Right ventricle myocardium superior (tissue), 1 donor: ENCODE data around the gene NEK11. TPM values are rescaled to one million over a fixed set of nuclear protein-coding genes. Genes with fewer than 3 reads are reported as not detected.
"Not testable (repeated sequence)": the region's sequence is repeated elsewhere in the genome, so short reads cannot be mapped to it uniquely, and the experiment has no call there.

ENCODE experiments used
- ATAC-seq: fragments of 200-7000 bp; cut with Tn5 transposase; one replicate; pipeline ENCODE4 v1.9.1; 2020; ENCODE audit warnings: mild to moderate bottlenecking; ENCODE audit not compliant: poor library complexity
- DNase-seq: peaks from one replicate; pipeline ENCODE4 v3.0.0-alpha.2; 2020
- intact Hi-C: fragments of 100-400 bp; cut with DNase I; formaldehyde crosslinking; loops from one replicate; pipeline ENCODE4 v1.11.2; 2022
- total RNA-seq: library from RNA; stranded (reverse); fragmentation: NEBNext Ultra II Directional; extraction: Animal tissue kit (Norgen Biotek cat#: 25700); gene quantifications from one replicate; pipeline ENCODE4 v1.2.1, GENCODE V29; 2021
- donor health status: DM: no; HTN: yes; CAD: no; lungs with severe emphysema.

Gene NEK11
- total RNA-seq, 1 donor from 2014 or later: 1.3 TPM

DNA sequence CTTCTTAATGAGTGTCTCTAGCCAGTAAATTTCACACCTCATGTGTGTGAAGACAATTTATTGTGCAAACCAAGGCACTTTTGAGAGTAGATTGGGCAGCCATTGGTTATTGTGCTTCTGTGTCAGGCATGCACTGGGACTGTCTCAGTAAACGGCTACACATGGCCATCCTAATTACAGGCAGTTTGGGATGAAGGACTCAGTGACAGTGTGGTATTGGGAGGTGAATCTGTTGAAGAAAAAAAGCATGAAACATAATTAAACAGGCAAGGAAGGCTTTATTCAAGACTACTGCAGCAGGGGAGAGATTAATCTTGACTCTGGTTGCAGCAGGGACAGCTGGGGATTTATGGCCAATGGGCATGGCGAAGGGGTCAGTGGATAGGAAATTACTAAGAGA, 297.1 kb downstream of the NEK11 start:
- intact Hi-C loops: no loop called here
- no peak for ATAC-seq

DNA sequence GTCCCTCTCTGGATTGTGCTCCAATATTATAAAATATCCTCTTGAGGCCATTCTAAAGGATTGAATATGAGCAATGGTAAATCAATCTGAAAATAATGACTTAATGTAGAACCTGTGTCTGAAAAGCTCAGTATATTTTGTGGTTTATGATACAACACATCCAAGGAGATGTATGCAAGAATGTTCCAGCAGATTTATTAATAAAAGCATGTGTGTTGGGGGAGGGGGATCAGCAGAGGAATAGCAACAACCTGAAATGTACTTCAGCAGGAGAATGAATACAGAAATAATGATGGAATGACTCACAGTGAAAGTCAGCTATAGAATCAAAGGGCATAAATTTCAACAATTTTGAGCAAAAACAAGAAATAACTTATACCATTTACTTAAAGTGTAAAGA, 298.2 kb downstream of the NEK11 start:
- intact Hi-C loops: no loop called here
- ATAC-seq (no peak), DNase-seq (no peak)

More for the DNA sequence above, 297.1 kb downstream of the NEK11 start:
- no peak for DNase-seq

DNA sequence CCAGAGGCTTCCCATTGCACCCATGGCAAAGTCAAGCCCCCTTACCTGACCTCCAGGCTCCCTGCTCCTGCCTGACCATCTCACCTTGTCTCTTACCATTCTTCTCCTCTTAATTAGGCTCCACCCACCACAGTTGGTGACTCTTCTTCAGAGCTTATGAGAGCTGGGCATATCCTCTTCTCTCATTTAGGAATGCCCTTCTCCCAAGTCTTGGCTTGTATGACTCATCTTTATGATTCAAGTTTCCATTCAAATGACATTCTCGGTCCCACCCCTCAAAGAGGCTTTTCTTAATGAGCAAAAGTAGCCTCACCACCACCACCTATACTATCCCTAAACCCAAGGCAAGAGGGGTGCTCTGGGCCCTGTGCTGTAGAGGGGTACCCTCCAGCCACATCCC, 299.6 kb downstream of the NEK11 start:
- ATAC-seq: no peak
- no peak for DNase-seq
- intact Hi-C loops: no loop called here

GRCh38 chr3:131328721-131329120, 302.0 kb downstream of the NEK11 start:
- intact Hi-C loops: no loop called here
- DNase-seq (no peak), ATAC-seq (no peak)

DNA sequence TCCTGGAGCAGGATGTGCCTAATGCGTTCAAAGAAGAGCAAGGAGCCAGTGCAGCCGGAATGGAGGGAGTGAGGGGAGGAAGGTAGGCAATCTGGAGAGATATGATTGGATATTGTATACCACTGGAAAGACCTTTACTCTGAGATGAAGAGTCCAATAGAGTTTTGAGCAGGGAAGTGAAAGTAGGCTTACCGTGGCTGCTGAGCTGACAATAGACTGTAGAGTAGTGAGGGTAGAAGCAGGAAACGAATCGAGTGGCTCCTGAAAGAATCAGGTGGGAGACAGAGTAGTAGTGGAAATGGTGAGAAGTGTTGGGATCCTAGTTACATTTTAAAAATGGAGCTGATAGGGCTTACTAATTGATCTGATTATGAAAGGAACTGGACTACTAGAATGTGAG, 303.1 kb downstream of the NEK11 start:
- DNase-seq (no peak), ATAC-seq (no peak)
- intact Hi-C loops: no loop called here

DNA sequence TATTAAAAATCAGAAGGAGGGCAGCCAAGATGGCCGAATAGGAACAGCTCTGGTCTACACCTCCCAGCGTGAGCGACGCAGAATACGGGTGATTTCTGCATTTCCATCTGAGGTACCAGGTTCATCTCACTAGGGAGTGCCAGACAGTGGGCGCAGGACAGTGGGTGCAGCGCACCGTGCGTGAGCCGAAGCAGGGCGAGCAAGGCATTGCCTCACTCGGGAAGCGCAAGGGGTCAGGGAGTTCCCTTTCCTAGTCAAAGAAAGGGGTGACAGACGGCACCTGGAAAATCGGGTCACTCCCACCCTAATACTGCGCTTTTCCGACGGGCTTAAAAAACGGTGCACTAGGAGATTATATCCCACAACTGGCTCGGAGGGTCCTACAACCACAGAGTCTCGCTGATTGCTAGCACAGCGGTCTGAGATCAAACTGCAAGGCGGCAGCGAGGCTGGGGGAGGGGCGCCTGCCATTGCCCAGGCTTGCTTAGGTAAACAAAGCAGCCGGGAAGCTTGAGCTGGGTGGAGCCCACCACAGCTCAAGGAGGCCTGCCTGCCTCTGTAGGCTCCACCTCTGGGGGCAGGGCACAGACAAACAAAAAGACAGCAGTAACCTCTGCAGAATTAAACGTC, 304.9 kb downstream of the NEK11 start:
- ATAC-seq, DNase-seq, intact Hi-C loops: not testable (repeated sequence)

- DNase-seq: no peak
- ATAC-seq: no peak
- intact Hi-C loops: no loop called here
Observed at GRCh38 chr3:131338948-131339640, 312.4 kb downstream of the NEK11 start.

- ATAC-seq (no peak), DNase-seq (no peak)
- intact Hi-C loops: no loop called here
Observed at GRCh38 chr3:131341761-131342160, 315.1 kb downstream of the NEK11 start.

DNA sequence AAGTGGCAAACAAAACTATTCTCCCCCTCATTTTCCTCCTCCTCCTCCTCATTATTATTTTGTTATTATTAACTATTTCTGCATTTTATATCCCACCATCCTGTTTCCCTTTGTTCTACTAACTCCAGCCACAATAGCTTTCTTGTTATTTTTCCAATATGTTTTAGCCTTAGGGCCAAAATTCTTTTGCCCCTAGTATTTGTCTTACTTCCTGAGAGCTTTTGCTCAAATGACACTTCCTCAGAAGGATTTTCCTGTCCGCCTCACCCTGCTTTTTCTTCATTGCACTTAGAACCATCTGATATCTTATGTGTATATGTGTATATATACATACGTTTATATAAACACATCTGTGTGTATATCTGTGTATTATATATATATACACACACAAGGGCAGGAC, 322.2 kb downstream of the NEK11 start:
- intact Hi-C loops: no loop called here
- no peak for DNase-seq
- no peak for ATAC-seq

- DNase-seq (no peak), ATAC-seq (peak; percentile 85)
- intact Hi-C loops: no loop called here
Observed at GRCh38 chr3:131349454-131349853, 322.8 kb downstream of the NEK11 start.

DNA sequence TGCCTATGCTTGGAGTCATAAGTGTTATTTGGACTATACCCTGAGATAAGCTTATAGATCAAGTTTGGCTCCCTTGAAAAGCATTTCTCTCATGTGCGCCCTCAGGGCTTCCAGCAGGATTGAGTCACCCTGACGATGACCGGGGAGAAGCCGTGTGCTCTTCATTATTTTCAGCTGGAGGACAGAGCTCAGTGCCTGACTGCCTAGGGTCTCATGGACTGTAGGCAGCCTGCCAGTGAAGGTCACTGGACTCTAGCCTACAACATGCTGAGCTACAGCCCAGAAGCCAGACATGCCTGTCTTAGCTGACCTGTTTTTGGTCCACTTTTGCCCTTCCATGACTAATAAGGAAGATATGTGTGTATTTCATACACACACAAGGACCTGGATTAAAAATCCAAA, 323.3 kb downstream of the NEK11 start:
- intact Hi-C loops: no loop called here
- ATAC-seq: peak; percentile 73
- no peak for DNase-seq

DNA sequence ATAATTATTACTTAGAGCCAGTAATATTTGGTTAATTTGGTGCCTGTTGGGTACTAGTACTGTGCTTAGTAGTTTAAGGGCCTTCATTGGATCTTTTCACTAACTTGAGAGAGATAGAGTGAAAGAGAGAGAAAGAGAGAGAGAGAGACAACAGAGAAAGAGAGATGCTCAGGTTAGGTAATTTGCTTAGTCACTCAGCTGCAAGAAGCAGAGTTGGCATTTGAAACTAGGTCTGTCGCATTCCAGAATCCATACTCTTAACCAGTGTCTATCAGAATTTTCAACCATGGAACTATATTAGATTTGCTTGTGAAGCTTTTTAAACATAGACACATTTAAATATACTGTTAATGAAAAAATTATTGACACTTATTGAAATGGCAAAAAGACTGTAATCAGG, 323.8 kb downstream of the NEK11 start:
- intact Hi-C loops: no loop called here
- ATAC-seq (no peak), DNase-seq (no peak)

DNA sequence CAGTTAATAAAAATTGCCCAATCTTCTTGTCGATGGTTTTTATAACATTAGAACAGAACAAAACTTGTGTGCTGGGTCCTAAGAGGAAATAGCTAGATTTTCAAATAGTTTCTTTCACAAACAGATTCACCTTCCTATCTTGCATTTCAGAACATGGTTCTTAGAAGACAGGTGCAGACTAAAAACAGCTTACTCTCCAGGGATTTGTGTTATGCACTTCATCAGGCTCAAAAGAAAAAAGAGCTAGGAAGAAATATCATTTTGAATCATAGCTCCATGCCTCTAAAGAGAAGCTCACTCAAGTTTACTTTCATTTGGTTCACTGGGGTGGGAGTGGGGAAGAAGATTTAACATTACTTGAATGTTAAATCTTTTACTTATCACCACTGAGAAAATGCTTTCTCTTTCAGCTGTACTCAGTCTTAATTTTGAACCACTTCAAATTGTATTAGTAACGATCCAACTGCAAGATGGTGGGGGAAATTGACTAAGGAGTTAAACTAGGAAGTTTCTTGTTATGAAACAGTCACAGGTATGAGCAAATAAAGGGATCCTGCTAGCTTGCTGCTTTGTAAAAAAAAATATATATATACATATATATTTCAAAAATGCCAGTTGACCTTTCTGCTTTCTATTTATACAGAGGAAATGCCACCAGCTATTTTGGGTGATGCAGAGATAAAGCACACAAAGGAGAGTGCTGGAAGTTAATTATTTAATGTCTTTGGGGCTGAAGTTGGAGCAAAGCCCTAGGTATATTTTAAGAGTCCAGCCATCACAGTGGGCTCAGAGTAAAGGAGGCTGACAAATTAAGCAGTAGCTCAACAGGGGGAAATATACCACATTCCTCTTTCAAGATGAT, 326.6 kb downstream of the NEK11 start:
- DNase-seq (no peak), ATAC-seq (peak; percentile 40)
- intact Hi-C loops: no loop called here

- ATAC-seq: no peak
- DNase-seq: no peak
- intact Hi-C loops: no loop called here
Observed at GRCh38 chr3:131353986-131354385, 327.3 kb downstream of the NEK11 start.

- intact Hi-C loops: no loop called here
- ATAC-seq (no peak), DNase-seq (no peak)
Observed at GRCh38 chr3:131356006-131356595, 329.4 kb downstream of the NEK11 start.

DNA sequence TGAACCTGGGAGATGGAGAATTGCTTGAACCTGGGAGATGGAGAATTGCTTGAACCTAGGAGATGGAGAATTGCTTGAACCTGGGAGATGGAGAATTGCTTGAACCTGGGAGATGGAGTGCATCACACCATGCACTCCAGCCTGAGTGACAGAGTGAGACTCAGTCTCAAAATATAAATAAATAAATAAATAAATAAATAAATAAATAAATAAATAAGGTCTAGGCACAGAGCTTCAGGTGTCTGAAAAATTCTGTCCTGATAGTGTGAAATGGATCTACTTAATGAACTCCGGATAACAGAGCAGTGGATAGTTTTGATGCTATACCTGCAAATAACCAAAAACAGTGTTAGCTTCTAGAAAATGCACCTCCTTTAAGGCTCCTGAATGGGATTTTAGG, 330.6 kb downstream of the NEK11 start:
- intact Hi-C loops: no loop called here
- ATAC-seq (no peak), DNase-seq (no peak)

DNA sequence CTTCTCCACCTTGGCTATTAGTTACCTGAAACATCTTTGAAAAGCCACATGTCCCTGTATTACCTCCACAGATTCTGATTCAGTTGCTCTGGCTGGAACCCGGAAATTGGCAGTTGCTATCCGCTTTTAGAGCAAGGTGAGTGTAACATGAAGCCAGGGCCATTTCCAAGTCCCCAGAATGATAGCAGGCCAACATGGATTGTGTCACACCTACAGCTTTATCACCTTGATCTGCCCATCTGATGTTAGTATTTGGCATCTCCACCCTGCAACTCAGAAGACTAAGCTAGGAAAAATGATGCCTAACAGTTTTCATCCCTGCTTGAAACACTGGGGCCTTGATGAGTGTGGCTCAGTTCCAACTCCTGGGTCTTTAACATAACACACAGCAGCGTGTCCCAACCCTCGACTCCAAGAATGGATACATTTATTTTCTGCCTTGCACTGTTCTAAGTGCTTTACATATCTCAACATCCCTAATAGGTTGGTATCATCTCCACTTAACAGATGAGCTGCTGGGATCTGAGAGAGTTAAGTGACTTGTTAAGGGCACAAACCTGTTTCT, 333.6 kb downstream of the NEK11 start:
- ATAC-seq (no peak), DNase-seq (no peak)
- intact Hi-C loops: no loop called here

GRCh38 chr3:131361066-131361463, 334.4 kb downstream of the NEK11 start:
- DNase-seq (peak; percentile 48), ATAC-seq (peak; percentile 16)
- intact Hi-C loops: not testable (repeated sequence)
